H1 (cell line): ENCODE results near the gene DIDO1. TPM values are rescaled to one million over a fixed set of nuclear protein-coding genes. Genes with fewer than 3 reads are reported as not detected.

Source experiments
- CTCF ChIA-PET: fragments of 300-600 bp; sonication (Branson Sonifier 250); formaldehyde crosslinking; loops from one replicate; lab custom pipeline; 2021; ENCODE audit not compliant: partially characterized antibody; lab: Charles Lee
- POLR2A ChIA-PET: fragments of 300-600 bp; sonication (Branson Sonifier 250); formaldehyde crosslinking; loops from one replicate; lab custom pipeline; 2021; ENCODE audit warnings: inconsistent platforms; ENCODE audit not compliant: partially characterized antibody; lab: Charles Lee
- DNase-seq, 2 experiments: peaks; one replicate each; pipeline versions ENCODE4 v3.0.0 to v3.0.0-alpha.2; 2010 to 2022; ENCODE audit warnings: low spot score in 2 of 2, low read depth in 1 of 2, mixed read lengths in 1 of 2
- FAIRE-seq: peaks from 2 replicates; lab custom pipeline; 2011; peaks lifted over from hg19 to GRCh38; lab: Jason Lieb, UNC
- H2AFZ ChIP-seq: 2 replicates; pipeline ENCODE4 v1.8.1; 2012; ENCODE audit warnings: low read length, inconsistent platforms
- H2AK5ac ChIP-seq: 2 replicates; pipeline ENCODE4 v1.6.1; 2013; ENCODE audit warnings: low read depth, low read length
- H2BK120ac ChIP-seq: replicated peaks from 2 replicates; pipeline ENCODE3; 2013; ENCODE audit warnings: low read depth, low read length, inconsistent platforms
- H2BK12ac ChIP-seq: 2 replicates; pipeline ENCODE4 v1.6.1; 2013; ENCODE audit warnings: low read depth, low read length
- H2BK15ac ChIP-seq: 2 replicates; pipeline ENCODE4 v1.6.1; 2013; ENCODE audit warnings: low read length
- H2BK20ac ChIP-seq: 2 replicates; pipeline ENCODE4 v1.6.1; 2013; ENCODE audit warnings: low read length
- H2BK5ac ChIP-seq: 2 replicates; pipeline ENCODE4 v1.6.1; 2013; ENCODE audit warnings: low read depth, low read length
- H3K14ac ChIP-seq: 2 replicates; pipeline ENCODE4 v1.6.1; 2013; ENCODE audit warnings: inconsistent platforms; ENCODE audit not compliant: insufficient read length
- H3K18ac ChIP-seq: 2 replicates; pipeline ENCODE4 v1.6.1; 2013; ENCODE audit warnings: low read length; ENCODE audit errors: extremely low read depth
- H3K23ac ChIP-seq: 2 replicates; pipeline ENCODE4 v1.6.1; 2013; ENCODE audit warnings: inconsistent platforms; ENCODE audit not compliant: insufficient read length
- H3K23me2 ChIP-seq: 2 replicates; pipeline ENCODE4 v1.6.1; 2013; ENCODE audit warnings: low read depth, low read length
- H3K27ac ChIP-seq: 2 replicates; pipeline ENCODE4 v1.6.1; 2011; ENCODE audit warnings: low read depth, low read length, inconsistent platforms
- H3K27me3 ChIP-seq, 4 experiments: replicated peaks in 1 of 4; 1 replicate in 1 of 4; 2 replicates in 3 of 4; pipeline versions ENCODE4 v1.6.1 to v1.8.1; 2011 to 2013; ENCODE audit warnings: low read length in 3 of 4, mild to moderate bottlenecking in 3 of 4, inconsistent platforms in 2 of 4, mixed read lengths in 2 of 4, moderate library complexity in 1 of 4; ENCODE audit not compliant: control insufficient read depth in 3 of 4, insufficient read depth in 3 of 4; ENCODE audit errors: extremely low read depth in 1 of 4
- H3K36me3 ChIP-seq, 4 experiments: 2 replicates each; pipeline versions ENCODE4 v1.6.1 to v1.8.1; 2011 to 2013; ENCODE audit warnings: mild to moderate bottlenecking in 4 of 4, low read length in 3 of 4, moderate library complexity in 2 of 4, control low read depth in 1 of 4, inconsistent platforms in 1 of 4; ENCODE audit not compliant: insufficient read depth in 4 of 4, control insufficient read depth in 2 of 4
- H3K4ac ChIP-seq: replicated peaks from 2 replicates; pipeline ENCODE3; 2013; ENCODE audit warnings: low read length, low read depth, mixed read lengths, inconsistent platforms; ENCODE audit not compliant: insufficient read length
- H3K4me1 ChIP-seq, 4 experiments: replicated peaks in 1 of 4; 1 replicate in 1 of 4; 2 replicates in 3 of 4; pipeline versions ENCODE4 v1.6.1 to v1.8.1; 2011 to 2013; ENCODE audit warnings: low read length in 3 of 4, inconsistent platforms in 2 of 4, mixed read lengths in 1 of 4; ENCODE audit not compliant: insufficient read depth in 4 of 4, control insufficient read depth in 3 of 4
- H3K4me2 ChIP-seq, 2 experiments: 2 replicates each; pipeline versions ENCODE4 v1.6.1 to v1.8.1; 2011 to 2013; ENCODE audit warnings: low read depth in 2 of 2, low read length in 2 of 2, control low read depth in 1 of 2, inconsistent platforms in 1 of 2, mild to moderate bottlenecking in 1 of 2; ENCODE audit not compliant: insufficient read depth in 1 of 2
- H3K4me3 ChIP-seq, 4 experiments: fragments of 200-600, 300-600 bp in 1 of 4; sonication (generic), shearing (Covaris generic), sonication (Bioruptor Twin) in 1 of 4; 2 replicates each; pipeline versions ENCODE4 v1.5.1 to v1.8.1; 2011 to 2016; ENCODE audit warnings: low read length in 4 of 4, low read depth in 3 of 4, control low read depth in 2 of 4, inconsistent platforms in 2 of 4, mild to moderate bottlenecking in 2 of 4, mixed read lengths in 1 of 4, moderate library complexity in 1 of 4; ENCODE audit not compliant: insufficient read depth in 2 of 4; ENCODE audit errors: extremely low read depth in 1 of 4
- H3K56ac ChIP-seq: replicated peaks from 2 replicates; pipeline ENCODE3; 2013; ENCODE audit warnings: low read depth, mild to moderate bottlenecking, mixed read lengths, low read length, inconsistent platforms; ENCODE audit not compliant: insufficient read length
- H3K79me1 ChIP-seq: 2 replicates; pipeline ENCODE4 v1.6.1; 2013; ENCODE audit warnings: low read depth, low read length, control low read depth
- H3K79me2 ChIP-seq, 2 experiments: 2 replicates each; pipeline versions ENCODE4 v1.6.1 to v1.8.1; 2012 to 2013; ENCODE audit warnings: low read length in 2 of 2, mild to moderate bottlenecking in 2 of 2, inconsistent platforms in 1 of 2; ENCODE audit not compliant: insufficient read depth in 2 of 2, control insufficient read depth in 1 of 2
- H3K9ac ChIP-seq, 4 experiments: replicated peaks in 1 of 4; 1 replicate in 1 of 4; 2 replicates in 3 of 4; pipeline versions ENCODE4 v1.6.1 to v1.8.1; 2011 to 2013; ENCODE audit warnings: low read depth in 3 of 4, low read length in 3 of 4, control low read depth in 2 of 4, mild to moderate bottlenecking in 2 of 4, moderate library complexity in 2 of 4, inconsistent platforms in 1 of 4; ENCODE audit errors: extremely low read depth in 1 of 4
- H3K9me3 ChIP-seq, 2 experiments: 2 replicates each; pipeline versions ENCODE4 v1.6.1 to v1.8.1; 2012 to 2013; ENCODE audit warnings: mild to moderate bottlenecking in 2 of 2, moderate library complexity in 2 of 2, control low read depth in 1 of 2, inconsistent platforms in 1 of 2, low read depth in 1 of 2, low read length in 1 of 2, mixed read lengths in 1 of 2; ENCODE audit not compliant: insufficient read depth in 2 of 2
- H4K20me1 ChIP-seq, 2 experiments: replicated peaks in 1 of 2; 2 replicates each; pipeline versions ENCODE3 to v1.8.1; 2011 to 2013; ENCODE audit warnings: inconsistent platforms in 2 of 2, low read length in 2 of 2, mild to moderate bottlenecking in 1 of 2; ENCODE audit not compliant: insufficient read depth in 2 of 2, control insufficient read depth in 1 of 2
- H4K5ac ChIP-seq: 2 replicates; pipeline ENCODE4 v1.6.1; 2013; ENCODE audit warnings: low read length, low read depth, mixed read lengths, inconsistent platforms; ENCODE audit not compliant: insufficient read length
- H4K8ac ChIP-seq: 2 replicates; pipeline ENCODE4 v1.8.0; 2013; ENCODE audit warnings: mild to moderate bottlenecking, moderate library complexity, low read length, inconsistent platforms; ENCODE audit not compliant: insufficient read depth; ENCODE audit errors: extremely low read depth
- H4K91ac ChIP-seq: replicated peaks from 2 replicates; pipeline ENCODE3; 2013; ENCODE audit warnings: low read length, mixed read lengths, inconsistent platforms; ENCODE audit not compliant: insufficient read length
- BCL11A ChIP-seq, 2 experiments: IDR thresholded peaks; one replicate each; pipeline ENCODE4 v1.6.1; 2011; ENCODE audit warnings: low read depth in 2 of 2, low read length in 2 of 2, mild to moderate bottlenecking in 2 of 2
- BRCA1 ChIP-seq: IDR thresholded peaks from 2 replicates; pipeline ENCODE4 v1.6.1; 2012; ENCODE audit warnings: low read depth, low read length, improper control_type of control experiment
- CHD1 ChIP-seq: IDR thresholded peaks from 2 replicates; pipeline ENCODE4 v1.6.1; 2012; ENCODE audit warnings: low read depth, low read length, improper control_type of control experiment
- CTBP2 ChIP-seq: IDR thresholded peaks from 2 replicates; pipeline ENCODE4 v1.7.0; 2011; ENCODE audit warnings: borderline replicate concordance, mild to moderate bottlenecking, moderate library complexity, mixed read lengths, low read length; ENCODE audit not compliant: insufficient read depth, insufficient read length
- HDAC6 ChIP-seq: IDR thresholded peaks from one replicate; pipeline ENCODE4 v1.7.1; 2012; ENCODE audit warnings: low read depth, mild to moderate bottlenecking, inconsistent platforms, low read length, moderate library complexity
- NRF1 ChIP-seq: IDR thresholded peaks from 2 replicates; pipeline ENCODE4 v1.6.1; 2011; ENCODE audit warnings: mild to moderate bottlenecking, low read depth, low read length, improper control_type of control experiment
- POLR2AphosphoS5 ChIP-seq: IDR thresholded peaks from 2 replicates; pipeline ENCODE4 v1.6.1; 2011; ENCODE audit warnings: low read depth, low read length
- SP4 ChIP-seq: IDR thresholded peaks from 2 replicates; pipeline ENCODE4 v1.6.1; 2012; ENCODE audit warnings: low read length, inconsistent platforms
- TBP ChIP-seq: IDR thresholded peaks from 2 replicates; pipeline ENCODE4 v1.6.1; 2011; ENCODE audit warnings: low read depth, low read length, improper control_type of control experiment
- YY1 ChIP-seq: IDR thresholded peaks from 2 replicates; pipeline ENCODE4 v1.6.1; 2011; ENCODE audit warnings: low read depth, mild to moderate bottlenecking, low read length
- ZNF274 ChIP-seq: IDR thresholded peaks from 2 replicates; pipeline ENCODE4 v1.7.0; 2012; ENCODE audit warnings: low read length, borderline replicate concordance; ENCODE audit errors: extremely low read depth
- WGBS, 2 experiments: shearing (Covaris generic) in 1 of 2; methylation state at CpG; one replicate each; pipeline versions ENCODE4 v1.1.6 to v1.1.7; 2013 to 2015; ENCODE audit warnings: low lambda C conversion rate in 2 of 2, mixed read lengths in 2 of 2, inconsistent platforms in 1 of 2, low coverage in 1 of 2, missing lambda C conversion rate in 1 of 2; ENCODE audit not compliant: insufficient replicate concordance in 2 of 2, insufficient coverage in 1 of 2, insufficient read length in 1 of 2; ENCODE audit errors: extremely low coverage in 1 of 2, missing lambda C conversion rate in 1 of 2; 5-methylcytosine and 5-hydroxymethylcytosine counted together
- polyA plus RNA-seq, 7 experiments: library from polyadenylated mRNA; depleted of rRNA in 3 of 7; stranded (reverse) in 5 of 7; unstranded in 2 of 7; fragments of >200 nt in 5 of 7; fragments of 200-250 nt in 2 of 7; gene quantifications; 1 replicate in 5 of 7; 2 replicates in 1 of 7; 4 replicates in 1 of 7; pipeline versions ENCODE4 v1.2.1 to v1.2.3, GENCODE V29; 2011 to 2013; ENCODE audit warnings: missing spikeins in 2 of 7, mixed read lengths in 2 of 7
- total RNA-seq: library from RNA; stranded (reverse); fragmentation: NEBNext Ultra II Directional; extraction: Animal tissue kit (Norgen Biotek cat#: 25700); gene quantifications from 2 replicates; pipeline ENCODE4 v1.2.1, GENCODE V29; 2021
- TF ChIP-seq, protein P1 (sequence below): IDR thresholded peaks from 2 replicates; pipeline ENCODE4 v1.6.1; 2012; ENCODE audit warnings: low read length, inconsistent platforms
- TF ChIP-seq, protein P2 (sequence below): IDR thresholded peaks from 2 replicates; pipeline ENCODE4 v1.6.1; 2012; ENCODE audit warnings: inconsistent platforms

The DIDO1 gene
- total and polyA plus RNA-seq, 2 of the 8 experiments (the other 6 are each of a cell fraction or from before 2014, with no cell fraction given), result 53.6 to 82.8 TPM

DNA sequence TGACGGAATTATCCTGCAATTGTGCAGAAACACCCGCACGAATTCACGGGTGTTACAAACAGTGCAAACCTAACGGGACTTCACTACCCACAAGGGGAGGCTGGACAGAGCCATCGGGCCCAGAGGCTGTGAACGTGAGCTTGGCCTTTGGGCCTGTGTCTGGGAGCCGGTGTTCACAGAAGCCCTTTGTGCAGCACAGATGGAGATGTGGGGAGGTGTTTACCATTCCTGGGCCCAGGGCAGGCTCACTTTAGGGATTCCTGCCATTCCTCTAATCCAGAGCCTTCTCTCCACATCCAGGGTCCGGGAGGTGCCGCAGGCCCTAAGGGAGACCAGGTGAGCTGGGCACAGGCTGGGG lies 94.5 kb downstream of the DIDO1 start:
- no peak overlapping the region for H3K9ac ChIP-seq
- no peak for TF ChIP-seq TBP
- TF ChIP-seq ZNF274, result no peak
- TF ChIP-seq SP4, result no peak
- TF ChIP-seq, protein P1, sequence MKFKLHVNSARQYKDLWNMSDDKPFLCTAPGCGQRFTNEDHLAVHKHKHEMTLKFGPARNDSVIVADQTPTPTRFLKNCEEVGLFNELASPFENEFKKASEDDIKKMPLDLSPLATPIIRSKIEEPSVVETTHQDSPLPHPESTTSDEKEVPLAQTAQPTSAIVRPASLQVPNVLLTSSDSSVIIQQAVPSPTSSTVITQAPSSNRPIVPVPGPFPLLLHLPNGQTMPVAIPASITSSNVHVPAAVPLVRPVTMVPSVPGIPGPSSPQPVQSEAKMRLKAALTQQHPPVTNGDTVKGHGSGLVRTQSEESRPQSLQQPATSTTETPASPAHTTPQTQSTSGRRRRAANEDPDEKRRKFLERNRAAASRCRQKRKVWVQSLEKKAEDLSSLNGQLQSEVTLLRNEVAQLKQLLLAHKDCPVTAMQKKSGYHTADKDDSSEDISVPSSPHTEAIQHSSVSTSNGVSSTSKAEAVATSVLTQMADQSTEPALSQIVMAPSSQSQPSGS, result no peak
- no peak for TF ChIP-seq NRF1
- TF ChIP-seq POLR2AphosphoS5, result no peak
- TF ChIP-seq CHD1, result no peak
- TF ChIP-seq HDAC6, result no peak
- TF ChIP-seq BRCA1, result no peak
- no peak for TF ChIP-seq CTBP2
- no peak for TF ChIP-seq BCL11A (IDR thresholded peaks at IDR 0.05; ENCODE audit: low read depth in 2 of 2, low read length in 2 of 2)
- TF ChIP-seq, protein P2, sequence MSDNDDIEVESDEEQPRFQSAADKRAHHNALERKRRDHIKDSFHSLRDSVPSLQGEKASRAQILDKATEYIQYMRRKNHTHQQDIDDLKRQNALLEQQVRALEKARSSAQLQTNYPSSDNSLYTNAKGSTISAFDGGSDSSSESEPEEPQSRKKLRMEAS, result no peak
- no peak for TF ChIP-seq YY1

More for the DNA sequence above, 94.5 kb downstream of the DIDO1 start:
- Histone ChIP-seq H3K27ac (no peak overlapping the region), H3K36me3 (peaks cover 0 to 23% (median 4%) of the 10 kb centered on the region in 4 experiments; a peak in 5 of 8 replicates), H4K8ac (no peak overlapping the region), H3K4me3 (no peak overlapping the region), H3K79me1 (no peaks in the 10 kb centered on the region), H3K4me1 (peaks cover 0 to 10% (median 0%) of the 10 kb centered on the region in 4 experiments; a peak in 2 of 7 replicates), H2AFZ (no peak overlapping the region), H3K79me2 (no peaks in the 10 kb centered on the region), H3K23me2 (no peaks in the 10 kb centered on the region), H3K4me2 (no peak overlapping the region), H2BK12ac (no peak overlapping the region), H3K56ac (no peak overlapping the region), H3K14ac (no peak overlapping the region), H3K18ac (no peak overlapping the region), H2BK15ac (no peak overlapping the region), H2BK5ac (no peak overlapping the region), H2AK5ac (no peak overlapping the region), H3K4ac (no peak overlapping the region), H3K9me3 (no peaks in the 10 kb centered on the region), H4K20me1 (no peaks in the 10 kb centered on the region), H2BK120ac (no peak overlapping the region), H4K91ac (no peak overlapping the region), H2BK20ac (no peak overlapping the region), H3K23ac (no peak overlapping the region), H4K5ac (no peak overlapping the region), H3K27me3 (no peaks in the 10 kb centered on the region)
- DNase-seq (no peak), FAIRE-seq (no peak)
- ChIA-PET POLR2A (interaction anchor here (1.0 to 3.5 kb wide), 5 partner anchors 9 to 23 kb away, joined by 3 to 22 read pairs (median 12); partner anchors contain the start of gene COL9A3), CTCF (interaction anchor here (1.0 to 3.8 kb wide), 6 partner anchors 9 to 172 kb away, joined by 3 to 22 read pairs (median 4); no protein-coding TSS in a partner anchor)
- WGBS, 2 experiments, result 84% methylated on average over 10 of the region's 10 CpGs; no CpG with 5 or more reads in 1 of the 2 experiments
